HL-60 (cell line): ENCODE data around the gene CAMKK2.

Experiments used
- DNase-seq, 2 experiments: peaks; one replicate each; pipeline ENCODE4 v3.0.0-alpha.2; 2010 to 2020; ENCODE audit warnings: low read depth in 1 of 2, low spot score in 1 of 2
- H3K27ac ChIP-seq: fragments of 250-450 bp; sonication (Bioruptor Pico); replicated peaks from 2 replicates; pipeline ENCODE4 v1.5.1; 2020; ENCODE audit warnings: mild to moderate bottlenecking, moderate library complexity
- H3K27me3 ChIP-seq: fragments of 250-450 bp; sonication (Bioruptor Pico); 2 replicates; pipeline ENCODE4 v1.5.1; 2021; ENCODE audit warnings: mild to moderate bottlenecking, moderate library complexity; ENCODE audit not compliant: insufficient read depth, poor library complexity, severe bottlenecking
- H3K4me3 ChIP-seq: replicated peaks from 2 replicates; pipeline ENCODE4 v1.5.1; 2011; ENCODE audit warnings: mild to moderate bottlenecking, control low read depth, low read length; ENCODE audit not compliant: insufficient read depth
- GABPA ChIP-seq: IDR thresholded peaks from 2 replicates; pipeline ENCODE4 v1.6.1; 2012; ENCODE audit warnings: low read depth
- POLR2AphosphoS5 ChIP-seq: IDR thresholded peaks from 2 replicates; pipeline ENCODE4 v1.6.1; 2012; ENCODE audit warnings: low read depth
- SPI1 ChIP-seq: IDR thresholded peaks from 2 replicates; pipeline ENCODE4 v1.6.1; 2012; ENCODE audit warnings: low read depth, mild to moderate bottlenecking, borderline replicate concordance
- TF ChIP-seq, protein P1 (sequence below): IDR thresholded peaks from one replicate; pipeline ENCODE4 v1.5.1; 2011; ENCODE audit warnings: low read length, control low read depth, inconsistent platforms; ENCODE audit not compliant: insufficient read depth
- TF ChIP-seq, protein P2 (sequence below): IDR thresholded peaks from 2 replicates; pipeline ENCODE4 v1.6.1; 2012; ENCODE audit warnings: low read depth; ENCODE audit not compliant: insufficient replicate concordance

Gene CAMKK2

DNA sequence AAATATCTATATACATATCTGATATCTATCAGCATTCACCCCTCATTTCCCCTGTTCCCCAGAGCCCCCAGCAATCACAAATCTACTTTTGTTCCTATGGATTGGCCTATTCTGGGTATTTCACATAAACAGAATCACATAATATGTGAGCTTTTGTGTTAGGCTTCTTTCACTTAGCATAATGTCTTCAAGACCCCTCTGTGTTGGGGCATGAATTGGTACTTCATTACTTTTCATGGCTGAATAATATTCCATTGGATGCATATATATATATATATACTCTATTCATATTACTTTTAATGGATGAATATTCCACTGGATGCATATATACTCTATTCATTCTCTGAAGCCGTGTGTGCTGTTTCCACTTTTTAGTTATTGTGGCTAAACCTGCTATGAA is 28.7 kb downstream of the CAMKK2 start:
- Histone ChIP-seq H3K4me3 (no peak overlapping the region), H3K27me3 (no peaks in the 10 kb centered on the region), H3K27ac (no peak overlapping the region)
- no peak for DNase-seq
- no peak for TF ChIP-seq SPI1
- TF ChIP-seq POLR2AphosphoS5 = no peak
- TF ChIP-seq, protein P1, sequence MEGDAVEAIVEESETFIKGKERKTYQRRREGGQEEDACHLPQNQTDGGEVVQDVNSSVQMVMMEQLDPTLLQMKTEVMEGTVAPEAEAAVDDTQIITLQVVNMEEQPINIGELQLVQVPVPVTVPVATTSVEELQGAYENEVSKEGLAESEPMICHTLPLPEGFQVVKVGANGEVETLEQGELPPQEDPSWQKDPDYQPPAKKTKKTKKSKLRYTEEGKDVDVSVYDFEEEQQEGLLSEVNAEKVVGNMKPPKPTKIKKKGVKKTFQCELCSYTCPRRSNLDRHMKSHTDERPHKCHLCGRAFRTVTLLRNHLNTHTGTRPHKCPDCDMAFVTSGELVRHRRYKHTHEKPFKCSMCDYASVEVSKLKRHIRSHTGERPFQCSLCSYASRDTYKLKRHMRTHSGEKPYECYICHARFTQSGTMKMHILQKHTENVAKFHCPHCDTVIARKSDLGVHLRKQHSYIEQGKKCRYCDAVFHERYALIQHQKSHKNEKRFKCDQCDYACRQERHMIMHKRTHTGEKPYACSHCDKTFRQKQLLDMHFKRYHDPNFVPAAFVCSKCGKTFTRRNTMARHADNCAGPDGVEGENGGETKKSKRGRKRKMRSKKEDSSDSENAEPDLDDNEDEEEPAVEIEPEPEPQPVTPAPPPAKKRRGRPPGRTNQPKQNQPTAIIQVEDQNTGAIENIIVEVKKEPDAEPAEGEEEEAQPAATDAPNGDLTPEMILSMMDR = no peak
- TF ChIP-seq, protein P2, sequence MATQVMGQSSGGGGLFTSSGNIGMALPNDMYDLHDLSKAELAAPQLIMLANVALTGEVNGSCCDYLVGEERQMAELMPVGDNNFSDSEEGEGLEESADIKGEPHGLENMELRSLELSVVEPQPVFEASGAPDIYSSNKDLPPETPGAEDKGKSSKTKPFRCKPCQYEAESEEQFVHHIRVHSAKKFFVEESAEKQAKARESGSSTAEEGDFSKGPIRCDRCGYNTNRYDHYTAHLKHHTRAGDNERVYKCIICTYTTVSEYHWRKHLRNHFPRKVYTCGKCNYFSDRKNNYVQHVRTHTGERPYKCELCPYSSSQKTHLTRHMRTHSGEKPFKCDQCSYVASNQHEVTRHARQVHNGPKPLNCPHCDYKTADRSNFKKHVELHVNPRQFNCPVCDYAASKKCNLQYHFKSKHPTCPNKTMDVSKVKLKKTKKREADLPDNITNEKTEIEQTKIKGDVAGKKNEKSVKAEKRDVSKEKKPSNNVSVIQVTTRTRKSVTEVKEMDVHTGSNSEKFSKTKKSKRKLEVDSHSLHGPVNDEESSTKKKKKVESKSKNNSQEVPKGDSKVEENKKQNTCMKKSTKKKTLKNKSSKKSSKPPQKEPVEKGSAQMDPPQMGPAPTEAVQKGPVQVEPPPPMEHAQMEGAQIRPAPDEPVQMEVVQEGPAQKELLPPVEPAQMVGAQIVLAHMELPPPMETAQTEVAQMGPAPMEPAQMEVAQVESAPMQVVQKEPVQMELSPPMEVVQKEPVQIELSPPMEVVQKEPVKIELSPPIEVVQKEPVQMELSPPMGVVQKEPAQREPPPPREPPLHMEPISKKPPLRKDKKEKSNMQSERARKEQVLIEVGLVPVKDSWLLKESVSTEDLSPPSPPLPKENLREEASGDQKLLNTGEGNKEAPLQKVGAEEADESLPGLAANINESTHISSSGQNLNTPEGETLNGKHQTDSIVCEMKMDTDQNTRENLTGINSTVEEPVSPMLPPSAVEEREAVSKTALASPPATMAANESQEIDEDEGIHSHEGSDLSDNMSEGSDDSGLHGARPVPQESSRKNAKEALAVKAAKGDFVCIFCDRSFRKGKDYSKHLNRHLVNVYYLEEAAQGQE = no peak
- TF ChIP-seq GABPA = no peak

DNA sequence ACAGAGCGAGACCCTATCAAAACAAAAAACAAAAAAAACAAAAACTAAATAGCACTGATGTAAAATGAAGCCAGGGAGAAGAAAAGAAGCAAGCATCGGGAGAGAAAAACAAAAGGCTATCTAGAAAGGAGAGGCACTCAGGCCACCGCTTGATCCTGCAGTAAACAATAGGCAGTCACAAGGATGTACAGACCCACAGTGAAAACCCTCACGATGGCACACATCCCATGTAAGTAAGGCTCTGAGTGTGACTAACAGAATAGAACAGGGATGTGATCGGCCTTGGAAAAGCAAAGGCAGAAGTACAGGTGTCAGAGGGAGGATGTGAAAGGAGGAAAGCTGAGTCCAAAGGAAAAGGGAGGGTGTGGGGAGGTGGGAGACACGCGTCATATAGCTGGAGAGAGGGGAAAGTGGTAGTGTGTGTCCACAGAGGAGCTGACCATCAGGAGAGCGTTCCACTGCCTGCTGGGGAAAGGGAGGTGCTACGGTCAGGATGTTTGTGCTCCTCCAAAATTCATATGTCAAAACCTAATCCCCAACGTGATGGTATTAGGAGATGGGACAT is 31.5 kb downstream of the CAMKK2 start:
- no peak for TF ChIP-seq GABPA
- no peak for TF ChIP-seq SPI1
- TF ChIP-seq, protein P2 = no peak
- TF ChIP-seq, protein P1 = no peak
- TF ChIP-seq POLR2AphosphoS5 = no peak
- no peak for DNase-seq
- Histone ChIP-seq H3K27ac (no peak overlapping the region), H3K27me3 (no peaks in the 10 kb centered on the region), H3K4me3 (no peak overlapping the region)

DNA sequence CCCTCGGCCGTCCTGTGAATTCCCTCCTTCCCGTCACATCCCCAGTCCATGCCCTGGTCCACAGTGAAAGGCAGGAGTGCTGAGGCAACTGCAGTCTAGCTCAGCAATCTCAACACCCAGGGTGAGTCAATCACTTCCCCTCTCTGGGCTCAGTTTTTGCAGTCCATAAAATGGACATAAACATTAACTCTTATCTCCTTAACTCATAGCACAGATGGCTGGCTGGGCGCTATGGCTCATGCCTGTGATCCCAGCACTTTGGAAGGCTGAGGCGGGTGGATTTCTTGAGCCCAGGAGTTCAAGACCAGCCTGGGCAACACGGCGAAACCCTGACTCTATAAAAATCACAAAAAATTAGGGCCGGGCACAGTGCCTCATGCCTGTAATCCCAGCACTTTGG is 32.4 kb downstream of the CAMKK2 start:
- no peak for DNase-seq
- TF ChIP-seq POLR2AphosphoS5 (no peak), GABPA (no peak)
- TF ChIP-seq, protein P1 = no peak
- TF ChIP-seq, protein P2 = no peak
- no peak overlapping the region for H3K4me3 ChIP-seq
- no peaks in the 10 kb centered on the region for H3K27me3 ChIP-seq
- no peak overlapping the region for H3K27ac ChIP-seq
